IMR-90 (cell line): Measurements from ENCODE around the gene CTNNA2. TPM values are rescaled to one million over a fixed set of nuclear protein-coding genes. Genes with fewer than 3 reads are reported as not detected.

Source experiments
- ATAC-seq: fragments of 200-7000 bp; cut with Tn5 transposase; 2 replicates; pipeline ENCODE4 v1.9.1; 2020; ENCODE audit warnings: low read depth, mild to moderate bottlenecking, moderate library complexity
- BruUV-seq: library from RNA; stranded (reverse); fragments of 400-500 nt; replicated peaks from 2 replicates; lab custom pipeline; 2021; lab: Mats Ljungman, UMichigan
- CTCF ChIA-PET: fragments of 300-600 bp; formaldehyde crosslinking; extraction: SDS; loops from one replicate; lab custom pipeline; 2021; ENCODE audit warnings: antibody characterized with exemption; lab: Yijun Ruan, JAX
- POLR2A ChIA-PET: fragments of 300-600 bp; sonication (Branson Sonifier 250); formaldehyde crosslinking; loops from one replicate; lab custom pipeline; 2022; ENCODE audit warnings: antibody characterized with exemption; ENCODE audit not compliant: unreplicated experiment; lab: Charles Lee
- DNase-seq: peaks from one replicate; pipeline ENCODE4 v3.0.0; 2013
- H2AFZ ChIP-seq: replicated peaks from 2 replicates; pipeline ENCODE3; 2013; ENCODE audit warnings: low read length, mild to moderate bottlenecking; ENCODE audit not compliant: poor library complexity
- H2AK5ac ChIP-seq: 2 replicates; pipeline ENCODE4 v1.6.1; 2013; ENCODE audit warnings: low read depth, low read length, inconsistent platforms
- H2AK9ac ChIP-seq: replicated peaks from 2 replicates; pipeline ENCODE3; 2013; ENCODE audit warnings: mild to moderate bottlenecking, low read depth, low read length, moderate library complexity; ENCODE audit not compliant: poor library complexity
- H2BK120ac ChIP-seq: 2 replicates; pipeline ENCODE4 v1.6.1; 2013; ENCODE audit warnings: low read depth, low read length, inconsistent platforms
- H2BK15ac ChIP-seq: 3 replicates; pipeline ENCODE4 v1.6.1; 2013; ENCODE audit warnings: low read depth, low read length, inconsistent platforms
- H2BK20ac ChIP-seq: 2 replicates; pipeline ENCODE4 v1.6.1; 2013; ENCODE audit warnings: low read depth, mild to moderate bottlenecking, inconsistent platforms, low read length, moderate library complexity
- H2BK5ac ChIP-seq: 2 replicates; pipeline ENCODE4 v1.6.1; 2013; ENCODE audit warnings: mild to moderate bottlenecking, low read depth, low read length, inconsistent platforms; ENCODE audit not compliant: poor library complexity, severe bottlenecking
- H3K14ac ChIP-seq: replicated peaks from 2 replicates; pipeline ENCODE4 v1.6.1; 2013; ENCODE audit warnings: low read depth, low read length, inconsistent platforms
- H3K18ac ChIP-seq: 2 replicates; pipeline ENCODE4 v1.6.1; 2013; ENCODE audit warnings: low read depth, low read length, control low read depth
- H3K23ac ChIP-seq: 2 replicates; pipeline ENCODE4 v1.6.1; 2013; ENCODE audit warnings: low read depth, low read length, inconsistent platforms
- H3K27ac ChIP-seq: 2 replicates; pipeline ENCODE4 v1.5.1; 2013; ENCODE audit warnings: mild to moderate bottlenecking, control low read depth, low read length; ENCODE audit not compliant: insufficient read depth
- H3K27me3 ChIP-seq: 2 replicates; pipeline ENCODE4 v1.6.1; 2013; ENCODE audit warnings: low read length; ENCODE audit not compliant: control insufficient read depth, insufficient read depth
- H3K36me3 ChIP-seq: 2 replicates; pipeline ENCODE4 v1.6.1; 2013; ENCODE audit warnings: low read length, mixed read lengths; ENCODE audit not compliant: control insufficient read depth, insufficient read depth
- H3K4ac ChIP-seq: 2 replicates; pipeline ENCODE4 v1.6.1; 2013; ENCODE audit warnings: low read depth, low read length, inconsistent platforms
- H3K4me1 ChIP-seq: 2 replicates; pipeline ENCODE4 v1.6.1; 2013; ENCODE audit warnings: low read length, mixed read lengths; ENCODE audit not compliant: control insufficient read depth, insufficient read depth
- H3K4me2 ChIP-seq: 2 replicates; pipeline ENCODE4 v1.6.1; 2013; ENCODE audit warnings: low read depth, mild to moderate bottlenecking, control low read depth, low read length, moderate library complexity
- H3K4me3 ChIP-seq: 2 replicates; pipeline ENCODE4 v1.5.1; 2013; ENCODE audit warnings: low read depth, mild to moderate bottlenecking, control low read depth, low read length, moderate library complexity; ENCODE audit not compliant: insufficient read depth
- H3K56ac ChIP-seq: 2 replicates; pipeline ENCODE4 v1.6.1; 2013; ENCODE audit warnings: low read length, inconsistent platforms; ENCODE audit not compliant: insufficient read depth; ENCODE audit errors: extremely low read depth
- H3K79me1 ChIP-seq, 2 experiments: 2 replicates each; pipeline ENCODE4 v1.6.1; 2013; ENCODE audit warnings: low read length in 2 of 2, inconsistent platforms in 1 of 2, low read depth in 1 of 2
- H3K9ac ChIP-seq: 2 replicates; pipeline ENCODE4 v1.6.1; 2013; ENCODE audit warnings: low read depth, low read length, control low read depth
- H3K9me1 ChIP-seq: 2 replicates; pipeline ENCODE4 v1.6.1; 2013; ENCODE audit warnings: low read length, inconsistent platforms; ENCODE audit not compliant: insufficient read depth
- H3K9me3 ChIP-seq: 2 replicates; pipeline ENCODE4 v1.6.1; 2013; ENCODE audit warnings: low read length; ENCODE audit not compliant: control insufficient read depth, insufficient read depth
- H4K20me1 ChIP-seq: 2 replicates; pipeline ENCODE4 v1.6.1; 2013; ENCODE audit warnings: low read length, inconsistent platforms; ENCODE audit not compliant: insufficient read depth
- H4K5ac ChIP-seq: 2 replicates; pipeline ENCODE4 v1.6.1; 2013; ENCODE audit warnings: mild to moderate bottlenecking, low read depth, low read length, control low read depth
- H4K8ac ChIP-seq, 2 experiments: 2 replicates each; pipeline ENCODE4 v1.6.1; 2013; ENCODE audit warnings: low read depth in 2 of 2, low read length in 2 of 2, control low read depth in 1 of 2, inconsistent platforms in 1 of 2
- H4K91ac ChIP-seq: 2 replicates; pipeline ENCODE4 v1.6.1; 2013; ENCODE audit warnings: low read depth, low read length, inconsistent platforms; ENCODE audit not compliant: insufficient read depth
- CTCF ChIP-seq: conservative IDR thresholded peaks from 2 replicates; pipeline ENCODE4 v1.5.1; 2012; ENCODE audit warnings: mild to moderate bottlenecking, low read depth, low read length, improper control_type of control experiment
- ELK1 ChIP-seq: fragments of 150-350 bp; IDR thresholded peaks from 2 replicates; pipeline ENCODE4 v1.6.1; 2016; ENCODE audit warnings: low read depth, mild to moderate bottlenecking, low read length, moderate library complexity, borderline replicate concordance
- MAFK ChIP-seq: IDR thresholded peaks from 2 replicates; pipeline ENCODE4 v1.6.1; 2012; ENCODE audit warnings: low read depth, low read length, improper control_type of control experiment
- NFE2L2 ChIP-seq: fragments of 150-350 bp; IDR thresholded peaks from 2 replicates; pipeline ENCODE4 v1.6.1; 2016; ENCODE audit warnings: low read depth, mild to moderate bottlenecking, low read length
- WGBS, 2 experiments: methylation state at CpG; one replicate each; pipeline versions ENCODE4 v1.1.5 to v1.1.7; 2013; ENCODE audit warnings: missing lambda C conversion rate in 2 of 2; ENCODE audit not compliant: insufficient read length in 1 of 2; ENCODE audit errors: extremely low coverage in 2 of 2; 5-methylcytosine and 5-hydroxymethylcytosine counted together
- dilution Hi-C: fragments of 300-500 bp; cut with HindIII; formaldehyde crosslinking; loops from one replicate; pipeline ENCODE4 v1.14.3; 2018; ENCODE audit warnings: low sequenced_read_pairs; ENCODE audit not compliant: unreplicated experiment
- in situ Hi-C: fragments of 300-500 bp; cut with MboI; formaldehyde crosslinking; loops from 3 replicates; pipeline ENCODE4 v1.14.3; 2019; ENCODE audit warnings: low sequenced_read_pairs, inconsistent platforms, mixed read lengths
- intact Hi-C: fragments of 100-400 bp; cut with micrococcal nuclease; formaldehyde crosslinking; loops from 2 replicates; pipeline ENCODE4 v1.10.0; 2022
- polyA plus RNA-seq, 3 experiments: library from polyadenylated mRNA; depleted of rRNA; stranded (reverse); fragments of >200 nt; gene quantifications; 2 replicates each; pipeline ENCODE4 v1.2.3, GENCODE V29; 2012; ENCODE audit warnings: low replicate concordance in 1 of 3
- total RNA-seq: library from RNA; depleted of rRNA; stranded (reverse); fragments of >200 nt; gene quantifications from 2 replicates; pipeline ENCODE4 v1.2.3, GENCODE V29; 2012

CTNNA2 gene
- total and polyA plus RNA-seq, 2 of the 4 experiments (the other 2 are of a cell fraction) = not detected

DNA sequence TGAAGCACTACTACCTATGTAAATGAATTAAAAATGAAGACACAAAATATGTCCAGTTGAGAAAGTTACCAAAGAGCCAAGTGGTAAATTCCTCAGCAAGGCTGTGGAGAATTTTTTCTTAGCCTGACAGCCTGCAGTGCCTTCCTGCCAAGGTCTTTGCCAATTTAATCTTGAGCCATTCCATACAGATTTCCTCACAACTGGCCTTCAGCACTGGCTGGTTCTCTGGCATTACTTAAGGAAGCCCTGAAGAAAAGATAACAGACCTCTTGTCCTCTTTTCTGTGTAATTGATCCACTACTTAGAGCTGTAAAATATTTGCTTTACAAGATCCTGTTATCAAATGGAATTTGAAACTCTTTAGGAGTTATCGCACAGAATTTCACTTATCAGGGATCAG lies 1125.9 kb downstream of the CTNNA2 start:
- no peak overlapping the region for H3K23ac ChIP-seq
- no peak overlapping the region for H4K91ac ChIP-seq
- H2AK5ac ChIP-seq = no peak overlapping the region
- no peak for TF ChIP-seq NFE2L2
- no peak for TF ChIP-seq CTCF
- TF ChIP-seq MAFK = no peak
- no peak for TF ChIP-seq ELK1
- no peak overlapping the region for H3K56ac ChIP-seq
- POLR2A ChIA-PET = no interaction called here
- no peak overlapping the region for H3K27ac ChIP-seq
- H2AFZ ChIP-seq = no peak overlapping the region
- no peak overlapping the region for H2BK15ac ChIP-seq
- no peak overlapping the region for H3K4me2 ChIP-seq
- H2BK120ac ChIP-seq = no peak overlapping the region
- ATAC-seq (no peak), DNase-seq (no peak)
- H3K4me1 ChIP-seq = no peaks in the 10 kb centered on the region
- no peak overlapping the region for H3K4me3 ChIP-seq
- H3K18ac ChIP-seq = no peak overlapping the region
- no peak overlapping the region for H2BK20ac ChIP-seq
- no peak overlapping the region for H2AK9ac ChIP-seq
- H4K8ac ChIP-seq = no peak overlapping the region
- no TSS peak for BruUV-seq
- no peaks in the 10 kb centered on the region for H3K79me1 ChIP-seq
- dilution Hi-C loops (no loop called here), intact Hi-C loops (no loop called here), in situ Hi-C loops (no loop called here)
- no peaks in the 10 kb centered on the region for H3K9me1 ChIP-seq
- H4K20me1 ChIP-seq = no peaks in the 10 kb centered on the region
- H3K4ac ChIP-seq = no peak overlapping the region
- CTCF ChIA-PET = no interaction called here
- H3K9me3 ChIP-seq = peaks cover 2% of the 10 kb centered on the region; the same call in 1 of the 2 replicates
- H3K9ac ChIP-seq = no peak overlapping the region
- no CpG with 5 or more reads among the region's 1 CpG for WGBS, 2 experiments
- H3K27me3 ChIP-seq = no peaks in the 10 kb centered on the region
- no peak overlapping the region for H4K5ac ChIP-seq
- no peak overlapping the region for H3K14ac ChIP-seq
- H3K36me3 ChIP-seq = no peaks in the 10 kb centered on the region
- H2BK5ac ChIP-seq = no peak overlapping the region
